Stimulated activated CD4-positive, alpha-beta T cell treated with anti-CD3 and anti-CD28 coated beads, Interleukin-15, amount 100 ng/mL, for 48 hours (primary cell): ENCODE measurements around the gene MOK.

ENCODE experiments used
- DNase-seq, 2 donors: peaks; one replicate each; pipeline ENCODE4 v3.0.0-alpha.2; 2020; ENCODE audit warnings: low read depth in 2 of 2

MOK gene

DNA sequence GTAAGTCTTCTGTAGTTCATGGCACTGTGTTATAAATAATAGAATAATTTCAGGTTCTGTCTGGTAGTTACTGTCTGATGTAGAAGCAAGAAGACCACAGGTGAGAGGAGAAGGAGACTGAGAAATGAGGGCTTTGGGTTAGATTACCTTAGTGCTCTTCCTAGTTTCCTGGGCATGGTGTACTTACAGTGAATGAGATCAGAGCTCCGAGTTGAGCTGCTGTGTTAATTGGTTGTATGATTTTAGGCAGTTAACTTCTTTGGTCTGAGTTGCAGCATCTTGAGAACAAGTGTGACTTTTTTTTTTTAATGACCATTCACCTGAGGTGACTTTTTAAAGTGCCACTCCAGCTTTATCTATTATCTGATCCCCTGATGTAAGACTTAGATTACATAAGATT, 123.8 kb downstream of the MOK start:
- no peak for DNase-seq

DNA sequence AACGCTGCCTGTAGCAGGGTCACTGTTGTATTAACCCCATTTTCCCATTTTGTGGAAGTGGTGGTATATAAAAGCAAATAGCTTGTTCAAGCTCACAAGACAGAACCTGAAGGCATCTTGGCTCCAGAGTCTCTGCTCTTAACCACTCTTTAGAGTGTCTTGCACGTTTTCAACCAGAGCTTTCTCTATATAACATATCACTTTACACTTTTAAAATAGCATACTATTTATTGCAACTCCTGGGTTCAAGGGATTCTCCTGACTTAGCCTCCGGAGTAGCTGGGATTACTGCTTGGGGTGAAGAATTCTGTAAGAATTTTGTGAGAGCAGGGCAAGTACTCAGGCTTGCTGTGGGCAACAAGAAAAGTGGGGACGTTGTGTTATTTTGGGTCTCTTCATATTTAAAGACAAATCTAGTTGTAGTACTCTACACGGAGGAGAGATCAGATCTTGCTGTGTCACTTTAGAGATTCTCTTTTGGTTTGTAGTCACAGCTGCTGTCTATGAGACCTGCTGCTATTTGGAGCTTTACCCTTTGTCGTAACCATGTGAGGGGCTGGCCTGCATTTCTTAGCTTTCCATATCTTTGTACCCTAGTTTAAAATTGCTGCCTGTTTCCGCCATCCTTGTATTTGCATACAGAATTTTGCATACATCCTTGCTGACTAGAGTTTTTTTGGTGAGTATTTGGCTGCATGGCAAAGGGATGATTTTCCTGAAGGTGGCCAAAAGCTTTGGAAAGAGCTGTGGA, 124.5 kb downstream of the MOK start:
- DNase-seq = no peak
